Progenitor cell of endocrine pancreas (in vitro differentiated cells): ENCODE data around the gene DPYSL5. TPM values are rescaled to one million over a fixed set of nuclear protein-coding genes. Genes with fewer than 3 reads are reported as not detected.

Experiments
- DNase-seq: peaks from one replicate; pipeline ENCODE4 v3.0.0; 2021; ENCODE audit warnings: low spot score; ENCODE audit not compliant: unreplicated experiment
- H3K27ac Mint-ChIP-seq: 2 replicates; pipeline ENCODE4 v1.8.0; 2021; ENCODE audit warnings: mild to moderate bottlenecking, moderate library complexity, mixed read lengths
- H3K27me3 Mint-ChIP-seq: 2 replicates; pipeline ENCODE4 v1.8.0; 2021; ENCODE audit warnings: mixed read lengths
- H3K36me3 Mint-ChIP-seq: 2 replicates; pipeline ENCODE4 v1.8.0; 2022; ENCODE audit warnings: mixed read lengths; ENCODE audit not compliant: insufficient read depth
- H3K4me1 Mint-ChIP-seq: 2 replicates; pipeline ENCODE4 v1.8.0; 2021; ENCODE audit warnings: low read depth, mixed read lengths
- H3K4me3 Mint-ChIP-seq: 2 replicates; pipeline ENCODE4 v1.8.0; 2021; ENCODE audit warnings: low read depth, mild to moderate bottlenecking, moderate library complexity, mixed read lengths
- H3K9me3 Mint-ChIP-seq: 2 replicates; pipeline ENCODE4 v1.8.0; 2021; ENCODE audit warnings: low read depth, mixed read lengths
- CTCF ChIP-seq: fragments of 200-600 bp; sonication (generic); IDR thresholded peaks from one replicate; pipeline ENCODE4 v1.5.0; 2021; ENCODE audit warnings: antibody characterized with exemption, mild to moderate bottlenecking; ENCODE audit not compliant: unreplicated experiment
- total RNA-seq: library from RNA; stranded (reverse); gene quantifications from 2 replicates; pipeline ENCODE4 v1.2.1, GENCODE V29; 2021

DPYSL5 gene
- total RNA-seq, 1 donor from 2014 or later, result 75.0 TPM

GRCh38 chr2:26968001-26968400 is 120.1 kb downstream of the DPYSL5 start:
- peaks cover 52% of the 10 kb centered on the region for H3K27me3 Mint-ChIP-seq
- H3K27ac Mint-ChIP-seq, result no peak overlapping the region
- TF ChIP-seq CTCF, result no peak
- H3K36me3 Mint-ChIP-seq, result no peaks in the 10 kb centered on the region
- peaks cover 6% of the 10 kb centered on the region for H3K4me1 Mint-ChIP-seq
- DNase-seq, result no peak
- H3K4me3 Mint-ChIP-seq, result no peak overlapping the region
- no peaks in the 10 kb centered on the region for H3K9me3 Mint-ChIP-seq

DNA sequence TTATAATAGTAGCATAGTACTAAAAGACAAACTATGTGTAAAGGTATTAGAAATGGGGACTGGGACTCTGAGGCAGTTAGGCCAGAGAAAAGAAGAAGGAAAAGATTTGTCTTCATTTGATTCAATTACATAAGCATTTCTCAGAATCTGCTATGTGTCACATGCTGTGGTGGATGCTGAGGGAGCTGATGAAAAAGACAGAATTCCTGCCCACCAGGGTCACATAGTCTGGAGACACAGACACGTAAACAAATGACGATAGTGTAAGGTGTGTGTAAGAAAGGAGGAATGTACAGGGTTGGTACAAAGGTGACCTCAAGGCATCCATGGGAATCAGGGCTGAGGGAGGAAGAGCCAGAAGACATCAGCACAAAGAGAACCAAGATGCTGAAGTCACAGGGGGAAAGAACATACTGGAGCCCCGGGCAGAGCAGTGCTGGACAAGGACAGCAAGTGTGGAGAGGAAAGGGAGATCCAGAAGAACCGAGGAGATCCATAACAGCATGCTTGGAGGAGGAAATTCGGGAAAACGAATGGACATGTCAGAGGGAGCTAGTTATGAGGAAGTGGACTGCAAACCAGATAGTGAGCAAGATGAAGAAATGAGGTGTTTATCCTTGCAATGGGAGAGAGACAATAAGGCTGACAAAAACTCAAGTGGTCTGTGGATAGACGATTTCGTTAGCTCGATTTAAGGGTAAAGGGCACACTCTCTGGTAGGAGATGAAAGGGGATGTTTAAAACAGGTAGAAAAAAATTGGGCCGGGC is 121.3 kb downstream of the DPYSL5 start:
- Mint-ChIP-seq H3K36me3 (no peaks in the 10 kb centered on the region), H3K27ac (no peak overlapping the region), H3K4me1 (peaks cover 6% of the 10 kb centered on the region), H3K4me3 (peak overlapping the region; percentile 62), H3K27me3 (peaks cover 55% of the 10 kb centered on the region), H3K9me3 (no peaks in the 10 kb centered on the region)
- no peak for DNase-seq
- no peak for TF ChIP-seq CTCF

- peaks cover 56% of the 10 kb centered on the region for H3K27me3 Mint-ChIP-seq
- no peaks in the 10 kb centered on the region for H3K9me3 Mint-ChIP-seq
- peaks cover 4% of the 10 kb centered on the region for H3K4me1 Mint-ChIP-seq
- H3K36me3 Mint-ChIP-seq, result no peaks in the 10 kb centered on the region
- DNase-seq, result peak; percentile 90
- peak within 1 kb of the TSS; percentile 84 for H3K4me3 Mint-ChIP-seq
- no peak for TF ChIP-seq CTCF
- peak within 1 kb of the TSS; percentile 55 for H3K27ac Mint-ChIP-seq
These were observed 122.5 kb downstream of the DPYSL5 start, which contains the start of gene MAPRE3 for GRCh38 chr2:26970244-26970927. Gene MAPRE3, plus strand, starts transcription at chr2:26970637. Its CDS starts 51,582 bp downstream, at chr2:27022219.

GRCh38 chr2:26970928-26971627 is 123.1 kb downstream of the DPYSL5 start:
- H3K36me3 Mint-ChIP-seq, result no peaks in the 10 kb centered on the region
- H3K9me3 Mint-ChIP-seq, result no peaks in the 10 kb centered on the region
- H3K27me3 Mint-ChIP-seq, result peaks cover 56% of the 10 kb centered on the region
- peak overlapping the region; percentile 84 for H3K4me3 Mint-ChIP-seq
- no peak for TF ChIP-seq CTCF
- peaks cover 4% of the 10 kb centered on the region for H3K4me1 Mint-ChIP-seq
- H3K27ac Mint-ChIP-seq, result peak overlapping the region; percentile 55
- no peak for DNase-seq
